HCEC 1CT (cell line): ENCODE measurements around the gene CEBPG.

ENCODE experiments used
- DNase-seq: peaks from one replicate; pipeline ENCODE4 v3.0.0-alpha.2; 2017

CEBPG gene

GRCh38 chr19:33396701-33397535, 23.4 kb downstream of the CEBPG start:
- no peak for DNase-seq

DNA sequence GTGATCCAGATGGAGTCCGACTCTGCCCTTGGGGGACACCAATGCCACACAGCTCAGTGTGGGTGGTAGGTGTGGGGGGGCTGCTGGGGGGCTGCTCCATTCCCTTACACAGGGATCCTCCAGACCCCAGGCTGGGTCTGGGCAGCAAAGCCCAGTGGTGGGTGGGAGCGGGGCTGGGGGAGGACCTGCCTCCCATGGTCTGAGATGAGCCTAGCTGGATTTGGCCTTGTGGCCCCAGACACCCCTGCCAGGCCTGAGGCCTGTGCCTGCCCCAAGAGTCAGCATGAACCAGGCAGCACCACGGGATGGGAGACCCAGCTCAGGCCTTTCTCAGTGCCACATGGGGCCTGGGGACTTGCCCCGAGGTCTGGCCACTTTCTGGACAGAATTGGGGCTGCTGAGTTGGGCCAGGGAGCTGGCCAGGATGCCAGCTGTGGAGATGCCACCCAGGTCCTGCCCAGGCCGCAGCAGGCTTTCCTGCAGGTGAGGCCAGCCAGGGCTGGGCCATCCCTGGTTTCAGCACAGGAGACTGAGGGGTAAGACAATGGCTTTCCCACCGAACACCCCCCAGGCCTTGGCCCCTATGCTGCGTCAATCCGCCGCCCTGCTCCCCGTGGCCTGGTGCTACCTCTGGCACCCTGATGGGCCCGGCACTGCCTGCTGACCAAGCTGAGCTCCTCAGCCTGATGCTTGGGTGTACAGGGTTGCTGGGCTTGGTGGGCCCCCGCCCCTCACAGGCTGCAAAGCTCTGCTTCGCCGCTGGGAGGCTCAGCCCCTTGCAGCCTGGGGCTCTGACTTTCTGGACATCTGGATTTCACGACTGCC, 24.2 kb downstream of the CEBPG start:
- no peak for DNase-seq

GRCh38 chr19:33398361-33399060, 25.0 kb downstream of the CEBPG start:
- DNase-seq, result no peak

DNA sequence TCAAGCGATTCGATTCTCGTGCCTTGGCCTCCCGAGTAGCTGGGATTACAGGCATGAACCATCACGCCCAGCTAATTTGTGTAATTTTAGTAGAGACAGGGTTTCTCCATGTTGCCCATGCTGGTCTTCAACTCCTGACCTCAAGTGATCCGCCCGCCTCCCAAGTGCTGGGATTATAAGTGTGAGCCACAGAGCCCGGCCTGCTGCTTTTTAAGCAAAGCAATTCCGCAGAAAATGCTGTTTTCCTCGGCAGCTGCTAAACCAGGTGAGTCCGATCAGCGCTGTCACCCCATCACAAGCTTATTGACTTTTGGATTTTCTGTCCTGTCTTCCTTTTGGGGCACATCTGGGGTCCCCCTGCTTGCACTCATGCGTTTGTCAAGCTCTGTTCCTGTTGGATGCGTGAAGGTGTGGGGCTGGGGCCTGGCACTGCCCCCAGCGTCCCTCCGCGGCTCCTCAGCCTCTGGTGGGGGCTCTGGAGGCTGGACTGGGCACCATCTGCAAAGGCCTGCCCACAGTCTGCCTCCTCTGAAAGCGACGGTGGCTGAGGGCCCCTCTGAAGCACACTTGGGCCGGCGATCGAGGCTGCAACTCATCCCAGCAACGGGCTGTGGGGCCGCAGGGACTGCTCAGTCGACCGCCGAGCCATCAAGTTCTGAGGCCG, 25.7 kb downstream of the CEBPG start:
- no peak for DNase-seq

- no peak for DNase-seq
These were observed 26.5 kb downstream of the CEBPG start for GRCh38 chr19:33399745-33400681.

GRCh38 chr19:33400856-33401682, 27.6 kb downstream of the CEBPG start:
- DNase-seq, result no peak

DNA sequence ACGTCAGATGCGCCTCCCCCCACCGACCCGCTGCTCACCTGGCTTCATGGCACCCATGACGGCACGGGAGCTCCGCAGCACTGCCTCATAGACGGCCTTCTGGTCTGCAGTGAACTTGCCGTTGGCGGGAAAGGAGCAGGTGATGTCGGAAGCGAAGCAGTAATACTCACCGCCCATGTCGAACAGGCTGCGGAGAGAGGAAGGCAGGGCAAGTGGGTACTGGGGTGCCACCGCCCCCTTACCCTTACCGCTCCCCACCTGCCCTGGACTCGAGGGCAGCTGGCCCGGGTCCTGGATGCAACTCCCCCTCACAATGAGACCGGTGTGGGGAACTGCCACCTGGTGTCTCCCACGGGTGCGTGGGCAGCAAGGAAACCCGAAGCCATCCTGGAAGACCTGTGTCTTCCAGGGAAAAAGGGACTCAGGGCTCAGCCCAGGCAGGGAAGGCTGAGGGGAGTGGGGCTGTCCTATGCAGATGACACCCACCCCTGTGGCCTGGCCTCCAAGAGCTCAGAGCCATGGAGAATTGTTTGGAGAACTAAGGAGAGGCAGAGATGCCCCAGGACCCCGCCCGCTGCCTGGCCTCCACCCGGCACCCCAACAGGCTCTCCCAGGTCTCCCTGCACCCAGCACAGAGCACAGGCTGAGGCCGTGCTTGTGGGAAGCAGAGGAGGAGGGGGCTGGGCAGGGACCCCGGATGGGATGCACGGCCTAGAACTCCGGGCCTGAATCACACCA, 28.3 kb downstream of the CEBPG start:
- no peak for DNase-seq

DNA sequence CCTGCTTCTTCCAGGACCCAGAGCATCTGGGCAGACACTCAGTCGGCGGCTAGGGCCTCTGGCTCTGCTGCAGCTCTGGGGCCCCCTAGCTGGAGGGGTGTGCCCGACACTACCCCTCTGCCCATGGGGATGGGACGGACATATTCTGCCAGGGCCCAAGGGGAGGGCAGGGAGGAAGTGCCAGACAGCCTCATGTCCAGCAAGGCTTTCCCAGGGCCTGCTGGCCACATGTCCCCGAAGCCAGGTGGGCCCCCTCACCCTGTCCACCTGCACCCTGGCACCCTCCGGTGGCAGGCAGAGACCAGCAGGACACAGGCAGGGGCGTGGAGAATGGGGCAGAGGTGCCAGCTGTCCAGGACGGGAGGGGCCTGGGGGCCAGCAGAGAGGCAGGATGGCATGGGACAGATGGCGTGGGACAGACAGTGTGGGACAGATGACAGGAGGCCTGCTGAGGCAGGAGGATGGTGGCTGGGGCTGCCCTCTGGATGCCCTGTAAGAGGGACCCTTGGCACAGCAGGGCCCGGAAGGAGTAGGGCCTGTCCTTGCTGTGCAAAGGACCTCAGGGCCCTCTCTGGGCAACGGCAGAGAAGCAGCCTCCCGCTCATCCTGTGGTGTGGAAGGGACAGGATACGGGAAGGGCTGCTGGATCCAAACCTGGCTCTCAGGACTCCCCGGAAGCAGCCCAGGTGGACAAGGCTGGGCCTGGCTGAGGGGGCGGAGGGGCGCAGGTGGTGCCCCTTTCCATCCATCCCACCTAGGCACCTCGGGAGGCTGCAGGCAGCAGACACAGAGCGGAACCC, 29.1 kb downstream of the CEBPG start:
- DNase-seq, result no peak

DNA sequence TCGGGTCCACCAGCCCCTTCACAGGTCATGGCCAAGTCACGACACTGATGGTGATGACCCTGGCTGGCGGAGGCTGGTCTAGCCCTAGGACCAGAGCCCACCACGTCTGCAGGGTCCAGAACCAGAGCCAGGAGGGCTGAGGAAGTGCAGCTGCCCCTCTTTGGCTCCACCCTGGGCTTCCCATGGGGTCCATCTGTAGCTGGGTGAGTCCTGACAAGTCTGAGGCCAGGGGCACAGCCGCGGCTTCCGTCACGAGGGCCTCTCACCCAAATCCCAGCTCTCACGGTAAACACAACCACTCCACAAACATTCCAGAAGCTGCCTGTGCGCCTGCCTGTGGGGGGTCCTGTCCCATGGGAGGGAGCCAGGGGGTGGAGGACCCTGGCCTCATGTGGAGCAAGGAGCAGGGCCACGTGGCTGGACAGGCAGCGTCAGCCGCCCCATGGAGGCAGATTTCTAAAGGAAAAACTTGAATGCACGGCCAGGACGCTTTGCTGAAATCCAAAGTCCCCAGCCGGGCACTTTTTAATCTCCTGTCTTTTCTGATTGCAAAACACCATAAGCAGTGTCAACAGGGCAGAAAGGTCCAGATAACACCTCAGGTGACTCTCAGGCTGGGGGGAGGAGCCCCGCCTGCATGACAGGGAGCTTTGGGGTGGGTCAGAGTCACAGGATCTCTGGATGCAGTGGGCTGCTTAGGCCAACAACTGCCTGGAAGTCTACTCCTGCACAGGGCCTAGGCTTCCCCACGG, 29.9 kb downstream of the CEBPG start:
- DNase-seq, result no peak

GRCh38 chr19:33403973-33404304, 30.4 kb downstream of the CEBPG start:
- DNase-seq, result no peak

GRCh38 chr19:33404506-33405253, 31.2 kb downstream of the CEBPG start:
- DNase-seq, result no peak

GRCh38 chr19:33405254-33405552, 31.7 kb downstream of the CEBPG start:
- DNase-seq, result no peak

- DNase-seq, result no peak
These were observed 32.3 kb downstream of the CEBPG start for GRCh38 chr19:33405553-33406461.

DNA sequence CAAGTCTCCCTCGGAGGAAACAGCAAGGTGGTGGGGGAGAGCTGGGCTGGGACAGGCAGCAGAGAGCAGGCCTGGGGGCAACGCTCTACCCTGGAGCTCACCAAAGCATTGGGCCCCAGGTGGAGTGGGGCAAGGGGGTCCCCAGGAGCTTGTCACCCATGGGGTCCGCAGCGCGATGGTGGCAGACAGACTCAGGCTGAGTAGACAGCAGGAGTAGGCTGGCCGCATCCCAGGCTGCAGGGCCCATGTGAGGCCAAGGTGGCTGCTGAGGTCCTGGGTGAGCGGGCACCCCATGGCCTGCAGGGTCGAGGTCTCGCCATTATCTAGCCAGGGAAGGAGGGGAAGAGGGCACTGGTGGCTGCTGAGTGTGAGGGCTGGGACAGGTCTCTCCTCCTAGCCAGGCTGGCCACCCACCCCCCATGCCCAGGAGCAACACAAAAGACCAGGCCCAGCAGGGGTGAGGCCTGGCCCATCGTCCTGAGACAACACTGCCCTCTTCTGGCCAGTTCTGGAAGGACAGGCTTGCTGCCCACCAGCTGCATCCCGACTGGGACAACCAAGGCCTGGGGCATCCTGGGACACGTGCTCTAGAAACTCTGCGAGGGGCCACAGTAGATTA, 33.1 kb downstream of the CEBPG start:
- DNase-seq, result peak; percentile 24

- no peak for DNase-seq
These were observed 33.6 kb downstream of the CEBPG start for GRCh38 chr19:33407140-33407551.

DNA sequence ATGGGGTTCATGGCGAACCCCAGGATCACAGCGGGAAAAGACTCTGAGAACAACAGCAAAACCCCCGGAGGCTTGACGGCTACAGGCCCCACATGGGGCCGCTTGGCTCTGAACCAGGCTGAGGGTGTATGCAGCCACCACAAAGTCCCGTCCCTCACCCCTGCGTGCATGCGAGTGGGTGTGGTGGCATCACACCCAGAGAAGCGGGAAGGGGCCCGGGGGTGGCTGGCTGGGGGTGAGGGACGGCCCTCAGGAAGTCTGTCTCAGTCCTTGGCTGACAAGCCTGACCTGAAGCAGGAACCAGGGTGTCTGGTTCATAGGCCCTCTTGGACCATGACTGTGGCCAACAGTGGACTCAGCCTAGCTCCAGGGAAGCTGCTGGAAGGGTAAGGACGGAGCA, 34.2 kb downstream of the CEBPG start:
- no peak for DNase-seq
